Neutrophil (primary cell): Measurements from ENCODE around the gene TPPP.

Source experiments
- H3K27ac ChIP-seq: fragments of 200-600 bp; sonication (generic); 2 replicates; pipeline ENCODE4 v1.5.1; 2016; ENCODE audit warnings: mild to moderate bottlenecking, moderate library complexity
- H3K27me3 ChIP-seq: fragments of 200-600 bp; sonication (generic); 2 replicates; pipeline ENCODE4 v1.6.0; 2016; ENCODE audit warnings: mild to moderate bottlenecking
- H3K36me3 ChIP-seq: fragments of 200-600 bp; sonication (generic); 2 replicates; pipeline ENCODE4 v1.5.1; 2017
- H3K4me1 ChIP-seq, 2 experiments: fragments of 200-600 bp in 1 of 2; sonication (generic) in 1 of 2; 1 replicate in 1 of 2; 2 replicates in 1 of 2; pipeline versions ENCODE4 v1.5.1 to v1.6.1; 2013 to 2016; ENCODE audit warnings: low read depth in 1 of 2, low read length in 1 of 2, mild to moderate bottlenecking in 1 of 2, moderate library complexity in 1 of 2; ENCODE audit not compliant: control insufficient read depth in 1 of 2, insufficient read depth in 1 of 2
- H3K4me3 ChIP-seq, 2 experiments: fragments of 200-600 bp in 1 of 2; sonication (generic) in 1 of 2; 1 replicate in 1 of 2; 2 replicates in 1 of 2; pipeline ENCODE4 v1.5.1; 2013 to 2016; ENCODE audit warnings: low read depth in 1 of 2, low read length in 1 of 2, mild to moderate bottlenecking in 1 of 2, moderate library complexity in 1 of 2
- H3K9me3 ChIP-seq: fragments of 200-600 bp; sonication (generic); 2 replicates; pipeline ENCODE4 v1.5.1; 2016
- CTCF ChIP-seq: fragments of 200-600 bp; sonication (generic); IDR thresholded peaks from 2 replicates; pipeline ENCODE4 v1.5.1; 2016; ENCODE audit warnings: antibody characterized with exemption

Gene TPPP

GRCh38 chr5:673831-674629 lies 19.1 kb downstream of the TPPP start:
- TF ChIP-seq CTCF, result no peak
- H3K4me3 ChIP-seq, result no peak overlapping the region
- no peaks in the 10 kb centered on the region for H3K9me3 ChIP-seq
- H3K36me3 ChIP-seq, result no peaks in the 10 kb centered on the region
- peaks cover 44% of the 10 kb centered on the region for H3K27me3 ChIP-seq
- H3K27ac ChIP-seq, result no peak overlapping the region
- H3K4me1 ChIP-seq, result no peaks in the 10 kb centered on the region

- no peak overlapping the region for H3K27ac ChIP-seq
- no peak overlapping the region for H3K4me3 ChIP-seq
- no peaks in the 10 kb centered on the region for H3K4me1 ChIP-seq
- H3K36me3 ChIP-seq, result no peaks in the 10 kb centered on the region
- H3K27me3 ChIP-seq, result peaks cover 44% of the 10 kb centered on the region
- TF ChIP-seq CTCF, result no peak
- no peaks in the 10 kb centered on the region for H3K9me3 ChIP-seq
Observed at GRCh38 chr5:673161-673830, 19.9 kb downstream of the TPPP start.

GRCh38 chr5:672329-673160 lies 20.6 kb downstream of the TPPP start:
- Histone ChIP-seq H3K4me1 (no peaks in the 10 kb centered on the region), H3K4me3 (no peak overlapping the region), H3K9me3 (no peaks in the 10 kb centered on the region), H3K27me3 (peaks cover 44% of the 10 kb centered on the region), H3K36me3 (no peaks in the 10 kb centered on the region), H3K27ac (no peak overlapping the region)
- no peak for TF ChIP-seq CTCF

DNA sequence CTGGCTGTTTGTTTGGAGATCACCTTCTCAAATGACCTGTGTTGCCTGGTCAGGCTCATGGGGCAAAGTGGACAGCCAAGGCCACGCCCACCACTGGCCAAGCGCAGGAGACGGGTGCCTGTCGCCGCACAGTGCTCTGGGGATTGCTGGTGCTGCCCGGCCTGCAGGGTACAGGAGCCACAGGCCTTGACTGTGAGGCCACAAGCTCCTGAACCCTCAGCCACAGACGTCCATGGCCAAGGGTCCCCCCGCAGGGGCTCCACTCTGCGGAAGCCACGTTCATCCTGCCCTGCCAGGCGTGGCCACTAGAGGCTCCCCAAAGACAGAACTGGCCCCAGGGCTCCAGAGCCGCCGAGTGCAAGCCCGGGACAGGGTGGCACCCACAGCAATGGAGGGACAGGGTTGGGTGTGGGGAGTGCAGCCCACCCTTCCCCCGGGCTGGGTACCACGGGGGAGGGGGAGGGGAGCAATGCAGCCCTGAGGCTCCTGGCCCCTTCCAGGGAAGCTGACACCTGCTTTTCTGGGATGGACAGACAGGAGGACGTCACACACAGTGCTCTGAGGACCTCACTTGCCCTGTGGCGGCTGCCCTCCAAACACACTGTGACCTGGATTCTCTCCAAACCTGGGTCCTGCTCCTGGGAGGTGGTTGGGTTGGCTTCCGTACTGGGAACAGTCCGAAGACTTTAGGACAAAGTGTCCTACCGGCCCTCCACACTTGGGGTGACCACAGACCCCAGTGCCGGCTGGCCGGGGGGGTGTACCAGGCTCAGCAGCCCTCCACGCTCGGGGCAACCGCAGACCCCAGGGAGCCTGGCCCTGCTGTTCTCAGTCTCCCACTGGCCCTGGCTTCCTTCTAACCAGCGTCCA lies 21.5 kb downstream of the TPPP start:
- Histone ChIP-seq H3K27ac (no peak overlapping the region), H3K9me3 (no peaks in the 10 kb centered on the region), H3K27me3 (peaks cover 44% of the 10 kb centered on the region), H3K36me3 (peaks cover 3% of the 10 kb centered on the region), H3K4me3 (no peak overlapping the region), H3K4me1 (no peaks in the 10 kb centered on the region)
- no peak for TF ChIP-seq CTCF
